ENCODE measurements around the gene HTRA3. TPM values are rescaled to one million over a fixed set of nuclear protein-coding genes. Genes with fewer than 3 reads are reported as not detected.

HTRA3 gene
- 1.2 TPM for total RNA-seq

- no peak for DNase-seq
These were observed at the start of gene HTRA3 for GRCh38 chr4:8269535-8270417. Gene HTRA3, plus strand, starts transcription at chr4:8269754. Its CDS starts 215 bp downstream, at chr4:8269969.

- no peak for DNase-seq
These were observed 48.7 kb upstream of the HTRA3 start for GRCh38 chr4:8220661-8221450.

- DNase-seq = no peak
These were observed 48.1 kb upstream of the HTRA3 start for GRCh38 chr4:8221476-8221875.

- no peak for DNase-seq
These were observed 47.6 kb upstream of the HTRA3 start for GRCh38 chr4:8221985-8222384.

GRCh38 chr4:8222609-8223388 is 46.8 kb upstream of the HTRA3 start:
- DNase-seq = no peak

- no peak for DNase-seq
These were observed 45.1 kb upstream of the HTRA3 start for GRCh38 chr4:8224267-8224974.

GRCh38 chr4:8224975-8225625 is 44.5 kb upstream of the HTRA3 start:
- no peak for DNase-seq

GRCh38 chr4:8225706-8226443 is 43.7 kb upstream of the HTRA3 start:
- no peak for DNase-seq

- DNase-seq = no peak
These were observed 42.3 kb upstream of the HTRA3 start for GRCh38 chr4:8227201-8227770.

- DNase-seq = no peak
These were observed 41.7 kb upstream of the HTRA3 start for GRCh38 chr4:8227771-8228318.

- DNase-seq = peak; percentile 44
These were observed 41.0 kb upstream of the HTRA3 start for GRCh38 chr4:8228319-8229250.

- no peak for DNase-seq
These were observed 40.1 kb upstream of the HTRA3 start for GRCh38 chr4:8229331-8229975.

GRCh38 chr4:8230033-8230432 is 39.5 kb upstream of the HTRA3 start:
- DNase-seq = no peak

GRCh38 chr4:8230891-8231290 is 38.7 kb upstream of the HTRA3 start:
- DNase-seq = no peak

GRCh38 chr4:8231551-8232049 is 38.0 kb upstream of the HTRA3 start:
- DNase-seq = no peak

- DNase-seq = no peak
These were observed 36.8 kb upstream of the HTRA3 start for GRCh38 chr4:8232748-8233147.

- DNase-seq = no peak
These were observed 35.7 kb upstream of the HTRA3 start for GRCh38 chr4:8233672-8234484.

Measured in occipital lobe (tissue), 2 donors.